HCT116 (cell line): Measurements from ENCODE around the gene PCID2. TPM values are rescaled to one million over a fixed set of nuclear protein-coding genes. Genes with fewer than 3 reads are reported as not detected.

ENCODE experiments used
- ATAC-seq: fragments of 200-7000 bp; cut with Tn5 transposase; 2 replicates; pipeline ENCODE4 v1.9.1; 2020; ENCODE audit warnings: mild to moderate bottlenecking, moderate library complexity
- BruUV-seq: library from RNA; stranded (reverse); fragments of 400-500 nt; replicated peaks from 2 replicates; lab custom pipeline; 2021; lab: Mats Ljungman, UMichigan
- CTCF ChIA-PET: fragments of 300-600 bp; sonication (Branson Sonifier 250); formaldehyde crosslinking; loops from one replicate; lab custom pipeline; 2021; ENCODE audit warnings: antibody characterized with exemption; lab: Charles Lee
- POLR2A ChIA-PET: fragments of 300-600, 350-600 bp; sonication (Branson Sonifier 250); formaldehyde crosslinking; loops from one replicate; lab custom pipeline; 2021; ENCODE audit warnings: antibody characterized with exemption; lab: Charles Lee
- RAD21 ChIA-PET, 2 experiments: fragments of 300-600 bp; sonication (Branson Sonifier 250); formaldehyde crosslinking; loops; one replicate each; lab custom pipeline; 2023; ENCODE audit warnings: low total read pairs in 2 of 2; ENCODE audit not compliant: uncharacterized antibody in 2 of 2, unreplicated experiment in 2 of 2, low non-redundant PET in 1 of 2; lab: Charles Lee
- DNase-seq: peaks from one replicate; pipeline ENCODE4 v3.0.0-alpha.2; 2010; ENCODE audit warnings: low read depth, low spot score
- H2AFZ ChIP-seq: fragments of 200-600 bp; shearing (Covaris generic), sonication (generic); 2 replicates; pipeline ENCODE4 v1.6.1; 2017; ENCODE audit warnings: low read depth, mixed run types, mixed read lengths, antibody characterized with exemption, low read length; ENCODE audit not compliant: poor library complexity, severe bottlenecking
- H3K27ac ChIP-seq: 2 replicates; pipeline ENCODE4 v1.5.1; 2012; ENCODE audit warnings: low read depth, low read length
- H3K27me3 ChIP-seq: fragments of 200-600 bp; sonication (generic); 2 replicates; pipeline ENCODE4 v1.6.1; 2016; ENCODE audit warnings: mixed run types, low read length, mixed read lengths; ENCODE audit not compliant: insufficient read depth
- H3K36me3 ChIP-seq, 2 experiments: fragments of 200-500 bp in 1 of 2; fragments of 200-600 bp in 1 of 2; sonication (Bioruptor generic) in 1 of 2; sonication (generic) in 1 of 2; 2 replicates each; pipeline versions ENCODE4 v1.5.1 to v1.6.1; 2014 to 2016; ENCODE audit warnings: low read length in 2 of 2, inconsistent platforms in 1 of 2, mixed read lengths in 1 of 2, mixed run types in 1 of 2; ENCODE audit not compliant: insufficient read depth in 2 of 2, control insufficient read depth in 1 of 2
- H3K4me1 ChIP-seq, 2 experiments: fragments of 200-600 bp in 1 of 2; sonication (generic) in 1 of 2; 2 replicates each; pipeline versions ENCODE4 v1.5.1 to v1.6.1; 2012 to 2017; ENCODE audit warnings: low read length in 2 of 2, inconsistent platforms in 1 of 2, mild to moderate bottlenecking in 1 of 2, mixed read lengths in 1 of 2, mixed run types in 1 of 2, moderate library complexity in 1 of 2; ENCODE audit not compliant: insufficient read depth in 2 of 2, control insufficient read depth in 1 of 2
- H3K4me2 ChIP-seq: fragments of 200-600 bp; sonication (generic); 2 replicates; pipeline ENCODE4 v1.6.1; 2017; ENCODE audit warnings: mixed run types, low read length, mixed read lengths
- H3K4me3 ChIP-seq, 2 experiments: fragments of 200-600 bp in 1 of 2; sonication (generic) in 1 of 2; replicated peaks in 1 of 2; 2 replicates each; pipeline ENCODE4 v1.5.1; 2011 to 2016; ENCODE audit warnings: low read length in 2 of 2, control low read depth in 1 of 2, low read depth in 1 of 2, mild to moderate bottlenecking in 1 of 2, mixed read lengths in 1 of 2, mixed run types in 1 of 2
- H3K79me2 ChIP-seq: fragments of 200-600 bp; sonication (generic); 2 replicates; pipeline ENCODE4 v1.6.1; 2017; ENCODE audit warnings: mild to moderate bottlenecking, mixed run types, low read length, moderate library complexity, mixed read lengths; ENCODE audit not compliant: insufficient read depth
- H3K9ac ChIP-seq: fragments of 200-600 bp; sonication (generic); 2 replicates; pipeline ENCODE4 v1.6.1; 2016; ENCODE audit warnings: low read length, mixed read lengths
- H3K9me2 ChIP-seq: fragments of 200-600 bp; sonication (generic), shearing (Covaris generic); 2 replicates; pipeline ENCODE4 v1.6.1; 2017; ENCODE audit warnings: mixed run types, mild to moderate bottlenecking, moderate library complexity; ENCODE audit not compliant: insufficient read depth
- H3K9me3 ChIP-seq, 2 experiments: fragments of 200-500 bp in 1 of 2; fragments of 200-600 bp in 1 of 2; sonication (Bioruptor generic) in 1 of 2; sonication (generic) in 1 of 2; 2 replicates each; pipeline ENCODE4 v1.6.1; 2014 to 2017; ENCODE audit warnings: low read length in 2 of 2, mixed read lengths in 2 of 2, inconsistent platforms in 1 of 2, low read depth in 1 of 2, mild to moderate bottlenecking in 1 of 2, mixed run types in 1 of 2, moderate library complexity in 1 of 2; ENCODE audit not compliant: control insufficient read depth in 1 of 2, insufficient read depth in 1 of 2
- H4K20me1 ChIP-seq: fragments of 200-600 bp; sonication (generic), shearing (Covaris generic); 2 replicates; pipeline ENCODE4 v1.6.1; 2017; ENCODE audit warnings: mixed run types, mild to moderate bottlenecking, moderate library complexity; ENCODE audit not compliant: insufficient read depth
- CBX3 ChIP-seq: IDR thresholded peaks from 2 replicates; pipeline ENCODE4 v1.6.1; 2012; ENCODE audit warnings: low read depth
- EGR1 ChIP-seq: IDR thresholded peaks from 2 replicates; pipeline ENCODE4 v1.6.1; 2012; ENCODE audit warnings: low read depth
- EZH2phosphoT487 ChIP-seq: fragments of 200-600 bp; IDR thresholded peaks from 2 replicates; pipeline ENCODE4 v1.6.1; 2018; ENCODE audit warnings: antibody characterized with exemption, borderline replicate concordance
- JUND ChIP-seq: IDR thresholded peaks from 2 replicates; pipeline ENCODE4 v1.6.1; 2012
- POLR2A ChIP-seq: IDR thresholded peaks from 2 replicates; pipeline ENCODE4 v1.7.0; 2011; ENCODE audit warnings: borderline replicate concordance; ENCODE audit not compliant: insufficient read depth, insufficient read length; ENCODE audit errors: extremely low read depth
- POLR2AphosphoS5 ChIP-seq: IDR thresholded peaks from 2 replicates; pipeline ENCODE4 v1.6.1; 2011; ENCODE audit warnings: mild to moderate bottlenecking, low read depth, low read length, moderate library complexity
- RAD21 ChIP-seq: IDR thresholded peaks from 2 replicates; pipeline ENCODE4 v1.6.1; 2012; ENCODE audit warnings: low read depth, mild to moderate bottlenecking
- SIN3A ChIP-seq: IDR thresholded peaks from 2 replicates; pipeline ENCODE4 v1.6.1; 2012; ENCODE audit warnings: low read depth
- SRF ChIP-seq: IDR thresholded peaks from 2 replicates; pipeline ENCODE4 v1.6.1; 2012; ENCODE audit warnings: low read depth
- TCF7L2 ChIP-seq: IDR thresholded peaks from 2 replicates; pipeline ENCODE4 v1.7.0; 2011; ENCODE audit warnings: borderline replicate concordance, inconsistent platforms; ENCODE audit not compliant: insufficient read depth, insufficient read length; ENCODE audit errors: extremely low read depth
- YY1 ChIP-seq: IDR thresholded peaks from 2 replicates; pipeline ENCODE4 v1.6.1; 2011; ENCODE audit warnings: low read length, low read depth, moderate library complexity, mild to moderate bottlenecking; ENCODE audit not compliant: insufficient replicate concordance; ENCODE audit errors: extremely low read depth
- ZFX ChIP-seq: fragments of 450-650 bp; IDR thresholded peaks from 2 replicates; pipeline ENCODE4 v1.6.1; 2017
- ZNF274 ChIP-seq: fragments of 200-500 bp; sonication (Bioruptor generic); IDR thresholded peaks from 2 replicates; pipeline ENCODE4 v1.6.1; 2014; ENCODE audit warnings: mild to moderate bottlenecking, low read depth, low read length, inconsistent platforms
- intact Hi-C: fragments of 100-400 bp; cut with micrococcal nuclease; formaldehyde crosslinking; loops from 2 replicates; pipeline ENCODE4 v1.10.0; 2022
- total RNA-seq: library from RNA; stranded (reverse); gene quantifications from one replicate; pipeline ENCODE4 v1.2.1, GENCODE V29; 2021; ENCODE audit not compliant: unreplicated experiment
- TF ChIP-seq, protein P1 (sequence below): IDR thresholded peaks from 2 replicates; pipeline ENCODE4 v1.6.1; 2012
- TF ChIP-seq, protein P2 (sequence below): IDR thresholded peaks from 2 replicates; pipeline ENCODE4 v1.6.1; 2012

Gene PCID2
- total RNA-seq, 1 experiment from 2014 or later = 73.3 TPM

DNA sequence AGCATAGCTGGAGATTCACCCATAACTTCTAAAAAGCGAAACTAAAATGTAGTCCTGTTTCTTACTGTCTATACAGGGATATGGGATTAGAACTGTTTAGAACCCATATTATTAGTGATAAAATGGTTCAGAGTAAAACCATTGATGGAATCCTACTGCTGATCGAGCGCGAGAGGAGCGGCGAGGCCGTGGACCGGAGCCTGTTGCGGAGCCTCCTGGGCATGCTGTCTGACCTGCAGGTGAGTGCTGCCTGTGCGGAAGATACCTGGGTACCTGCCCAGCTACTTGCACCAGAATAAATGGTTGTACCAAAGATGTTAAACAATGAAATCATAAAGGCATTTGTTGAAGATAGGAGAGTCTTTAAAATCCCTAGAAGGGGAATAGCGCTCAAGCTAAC is 24.6 kb upstream of the PCID2 start:
- intact Hi-C loops = no loop called here
- CTCF ChIA-PET = no interaction called here
- Histone ChIP-seq H2AFZ (no peak overlapping the region), H3K4me1 (no peaks in the 10 kb centered on the region), H3K27ac (no peak overlapping the region), H3K79me2 (peaks cover 17% of the 10 kb centered on the region; the same call in 1 of the 2 replicates), H3K9me2 (no peaks in the 10 kb centered on the region), H4K20me1 (no peaks in the 10 kb centered on the region), H3K9me3 (no peaks in the 10 kb centered on the region), H3K27me3 (no peaks in the 10 kb centered on the region), H3K36me3 (peaks cover 16 to 17% of the 10 kb centered on the region in 2 experiments; a peak in 2 of 4 replicates), H3K9ac (no peak overlapping the region), H3K4me2 (no peak overlapping the region), H3K4me3 (no peak overlapping the region)
- no TSS peak for BruUV-seq
- no peak for TF ChIP-seq ZNF274
- no peak for TF ChIP-seq SRF
- no peak for TF ChIP-seq JUND
- TF ChIP-seq, protein P1, sequence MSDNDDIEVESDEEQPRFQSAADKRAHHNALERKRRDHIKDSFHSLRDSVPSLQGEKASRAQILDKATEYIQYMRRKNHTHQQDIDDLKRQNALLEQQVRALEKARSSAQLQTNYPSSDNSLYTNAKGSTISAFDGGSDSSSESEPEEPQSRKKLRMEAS = no peak
- no peak for TF ChIP-seq YY1
- TF ChIP-seq SIN3A = no peak
- TF ChIP-seq POLR2AphosphoS5 = no peak
- no peak for TF ChIP-seq EZH2phosphoT487
- TF ChIP-seq CBX3 = no peak
- TF ChIP-seq ZFX = no peak
- no peak for TF ChIP-seq POLR2A
- no peak for TF ChIP-seq RAD21
- TF ChIP-seq, protein P2, sequence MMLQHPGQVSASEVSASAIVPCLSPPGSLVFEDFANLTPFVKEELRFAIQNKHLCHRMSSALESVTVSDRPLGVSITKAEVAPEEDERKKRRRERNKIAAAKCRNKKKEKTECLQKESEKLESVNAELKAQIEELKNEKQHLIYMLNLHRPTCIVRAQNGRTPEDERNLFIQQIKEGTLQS = no peak
- TF ChIP-seq EGR1 = no peak
- TF ChIP-seq TCF7L2 = no peak
- no peak for ATAC-seq
- POLR2A ChIA-PET = no interaction called here
- no peak for DNase-seq
- RAD21 ChIA-PET = interaction anchor here in 1 of 2 experiments (0.8 kb wide), 1 partner anchor 166 kb away, joined by 3 read pairs; no protein-coding TSS in a partner anchor
